Vagina (tissue), 2 donors: Measurements from ENCODE around the gene ASB18. TPM values are rescaled to one million over a fixed set of nuclear protein-coding genes. Genes with fewer than 3 reads are reported as not detected.
"Not testable (repeated sequence)": the region's sequence is repeated elsewhere in the genome, so short reads cannot be mapped to it uniquely, and the experiment has no call there.

Experiments used
- DNase-seq, 2 donors: peaks; one replicate each; pipeline ENCODE4 v3.0.0-alpha.2; 2017; ENCODE audit errors: extremely low spot score in 2 of 2
- H3K27ac ChIP-seq: fragments of 200-600 bp; sonication (generic); one replicate; pipeline ENCODE4 v1.5.1; 2019
- H3K27me3 ChIP-seq: fragments of 200-600 bp; sonication (generic); one replicate; pipeline ENCODE4 v1.5.1; 2019
- H3K36me3 ChIP-seq, 2 donors: fragments of 200-600 bp; sonication (generic); one replicate each; pipeline ENCODE4 v1.5.1; 2017 to 2019
- H3K4me1 ChIP-seq: fragments of 200-600 bp; sonication (generic); one replicate; pipeline ENCODE4 v1.5.1; 2019
- H3K4me3 ChIP-seq, 2 donors: fragments of 200-600 bp; sonication (generic); 1 replicate in 1 of 2; 2 replicates in 1 of 2; pipeline ENCODE4 v1.5.1; 2016 to 2019
- H3K9me3 ChIP-seq: fragments of 200-600 bp; sonication (generic); one replicate; pipeline ENCODE4 v1.5.1; 2019
- POLR2A ChIP-seq, 2 donors: fragments of 450-650 bp; IDR thresholded peaks; one replicate each; pipeline ENCODE4 v1.6.1; 2017; ENCODE audit warnings: antibody characterized with exemption in 2 of 2, mild to moderate bottlenecking in 2 of 2, moderate library complexity in 2 of 2
- POLR2AphosphoS5 ChIP-seq, 2 donors: sonication (generic); formaldehyde crosslinking; IDR thresholded peaks; one replicate each; pipeline ENCODE4 v1.9.0; 2017; ENCODE audit warnings: antibody characterized with exemption in 2 of 2, mild to moderate bottlenecking in 2 of 2, low read depth in 1 of 2; ENCODE audit not compliant: insufficient read depth in 1 of 2
- intact Hi-C: fragments of 100-400 bp; cut with DNase I; formaldehyde crosslinking; loops from one replicate; pipeline ENCODE4 v1.15.1; 2023
- total RNA-seq: library from RNA; depleted of rRNA; stranded (reverse); fragments of >200 nt; gene quantifications from one replicate; pipeline ENCODE4 v1.2.3, GENCODE V29; 2016
- TF ChIP-seq, protein P1 (sequence below), 3 experiments: fragments of 450-650 bp in 2 of 3; fragments of 200-600 bp in 1 of 3; sonication (generic) in 1 of 3; IDR thresholded peaks; one replicate each; pipeline ENCODE4 v1.5.1; 2017 to 2019; ENCODE audit warnings: antibody characterized with exemption in 3 of 3, mild to moderate bottlenecking in 2 of 3, moderate library complexity in 2 of 3

ASB18 gene
- total RNA-seq, 1 donor from 2014 or later: not detected

GRCh38 chr2:236271851-236272250, 7.6 kb upstream of the ASB18 start:
- no peaks in the 10 kb centered on the region for H3K27me3 ChIP-seq
- intact Hi-C loops: no loop called here
- H3K4me3 ChIP-seq: no peak overlapping the region
- no peak for TF ChIP-seq POLR2A (IDR thresholded peaks at IDR 0.05)
- TF ChIP-seq, protein P1, sequence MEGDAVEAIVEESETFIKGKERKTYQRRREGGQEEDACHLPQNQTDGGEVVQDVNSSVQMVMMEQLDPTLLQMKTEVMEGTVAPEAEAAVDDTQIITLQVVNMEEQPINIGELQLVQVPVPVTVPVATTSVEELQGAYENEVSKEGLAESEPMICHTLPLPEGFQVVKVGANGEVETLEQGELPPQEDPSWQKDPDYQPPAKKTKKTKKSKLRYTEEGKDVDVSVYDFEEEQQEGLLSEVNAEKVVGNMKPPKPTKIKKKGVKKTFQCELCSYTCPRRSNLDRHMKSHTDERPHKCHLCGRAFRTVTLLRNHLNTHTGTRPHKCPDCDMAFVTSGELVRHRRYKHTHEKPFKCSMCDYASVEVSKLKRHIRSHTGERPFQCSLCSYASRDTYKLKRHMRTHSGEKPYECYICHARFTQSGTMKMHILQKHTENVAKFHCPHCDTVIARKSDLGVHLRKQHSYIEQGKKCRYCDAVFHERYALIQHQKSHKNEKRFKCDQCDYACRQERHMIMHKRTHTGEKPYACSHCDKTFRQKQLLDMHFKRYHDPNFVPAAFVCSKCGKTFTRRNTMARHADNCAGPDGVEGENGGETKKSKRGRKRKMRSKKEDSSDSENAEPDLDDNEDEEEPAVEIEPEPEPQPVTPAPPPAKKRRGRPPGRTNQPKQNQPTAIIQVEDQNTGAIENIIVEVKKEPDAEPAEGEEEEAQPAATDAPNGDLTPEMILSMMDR (IDR thresholded peaks at IDR 0.05): no peak
- TF ChIP-seq POLR2AphosphoS5 (IDR thresholded peaks at IDR 0.05; ENCODE audit: insufficient read depth in 1 of 2, low read depth in 1 of 2): no peak
- DNase-seq: peak; percentile 47 to 88
- H3K36me3 ChIP-seq: no peaks in the 10 kb centered on the region
- no peaks in the 10 kb centered on the region for H3K4me1 ChIP-seq
- H3K9me3 ChIP-seq: no peaks in the 10 kb centered on the region
- H3K27ac ChIP-seq: no peak overlapping the region

DNA sequence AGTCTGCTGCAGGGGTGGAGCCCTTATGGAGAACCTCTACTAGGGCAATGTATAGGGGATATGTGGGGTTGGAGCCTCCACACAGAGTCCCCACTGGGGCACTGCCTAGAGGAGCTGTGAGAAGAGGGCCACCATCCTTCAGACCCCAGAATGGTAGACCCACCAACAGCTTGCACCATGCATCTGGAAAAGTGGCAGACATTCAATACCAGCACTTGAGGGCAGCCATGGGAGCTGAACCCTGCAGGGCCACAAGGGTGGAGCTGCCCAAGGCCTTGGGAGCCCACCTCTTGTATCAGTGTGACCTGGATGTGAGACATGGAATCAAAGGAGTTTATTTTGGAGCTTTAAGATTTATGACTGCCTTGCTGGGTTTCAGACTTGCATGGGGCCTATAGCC, 5.7 kb upstream of the ASB18 start:
- not testable (repeated sequence) for H3K9me3 ChIP-seq, H3K36me3 ChIP-seq
- intact Hi-C loops: loop anchor here (1.0 kb wide), 1 partner anchor 31 kb away; no protein-coding TSS in a partner anchor

GRCh38 chr2:236265675-236266074, 1.5 kb upstream of the ASB18 start:
- TF ChIP-seq, protein P1 (IDR thresholded peaks at IDR 0.05): no peak
- TF ChIP-seq POLR2AphosphoS5 (IDR thresholded peaks at IDR 0.05; ENCODE audit: insufficient read depth in 1 of 2, low read depth in 1 of 2): no peak
- no peak for TF ChIP-seq POLR2A (IDR thresholded peaks at IDR 0.05)
- intact Hi-C loops: no loop called here
- Histone ChIP-seq H3K4me1 (no peaks in the 10 kb centered on the region), H3K27me3 (no peaks in the 10 kb centered on the region), H3K36me3 (no peaks in the 10 kb centered on the region), H3K27ac (no peak overlapping the region), H3K9me3 (no peaks in the 10 kb centered on the region), H3K4me3 (no peak overlapping the region)
- DNase-seq: no peak

More for the DNA sequence above, 5.7 kb upstream of the ASB18 start:
- not testable (repeated sequence) for H3K27ac ChIP-seq, H3K4me1 ChIP-seq, H3K4me3 ChIP-seq, H3K27me3 ChIP-seq
- peak in 1 of 2 donors; percentile 89 for DNase-seq

- no peaks in the 10 kb centered on the region for H3K27me3 ChIP-seq
- no peaks in the 10 kb centered on the region for H3K36me3 ChIP-seq
- H3K27ac ChIP-seq: no peak overlapping the region
- H3K4me3 ChIP-seq: no peak overlapping the region
- no peaks in the 10 kb centered on the region for H3K9me3 ChIP-seq
- intact Hi-C loops: no loop called here
- H3K4me1 ChIP-seq: no peaks in the 10 kb centered on the region
- peak in 1 of 2 donors; percentile 79 for DNase-seq
- TF ChIP-seq POLR2AphosphoS5 (IDR thresholded peaks at IDR 0.05; ENCODE audit: insufficient read depth in 1 of 2, low read depth in 1 of 2): no peak
- TF ChIP-seq POLR2A (IDR thresholded peaks at IDR 0.05): no peak
- TF ChIP-seq, protein P1 (IDR thresholded peaks at IDR 0.05): no peak
These were observed 2.0 kb downstream of the ASB18 start for GRCh38 chr2:236262238-236262637.

DNA sequence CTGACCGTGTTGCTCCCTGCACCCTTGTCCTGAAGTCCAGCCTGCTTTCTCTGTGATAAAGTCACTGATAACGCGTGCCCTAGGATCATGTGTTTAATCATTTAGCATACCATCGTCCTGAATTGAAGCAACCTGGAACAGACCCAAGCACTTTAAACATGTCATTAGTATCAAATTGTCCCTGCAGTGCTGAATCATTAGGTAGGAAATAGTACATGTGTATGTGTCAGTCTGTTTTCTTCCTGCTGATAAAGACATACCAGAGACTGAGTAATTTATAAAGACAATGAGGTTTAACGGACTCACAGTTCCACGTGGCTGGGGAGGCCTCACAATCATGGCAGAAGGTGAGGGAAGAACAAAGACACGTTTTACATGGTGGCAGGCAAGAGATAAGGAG, 2.8 kb downstream of the ASB18 start:
- TF ChIP-seq POLR2AphosphoS5 (IDR thresholded peaks at IDR 0.05; ENCODE audit: insufficient read depth in 1 of 2, low read depth in 1 of 2): no peak
- TF ChIP-seq, protein P1 (IDR thresholded peaks at IDR 0.05): no peak
- TF ChIP-seq POLR2A (IDR thresholded peaks at IDR 0.05): no peak
- H3K4me1 ChIP-seq: no peaks in the 10 kb centered on the region
- no peaks in the 10 kb centered on the region for H3K36me3 ChIP-seq
- no peak overlapping the region for H3K27ac ChIP-seq
- H3K27me3 ChIP-seq: no peaks in the 10 kb centered on the region
- intact Hi-C loops: no loop called here
- DNase-seq: no peak
- no peak overlapping the region for H3K4me3 ChIP-seq
- H3K9me3 ChIP-seq: no peaks in the 10 kb centered on the region
